IPS-11a (cell line): ENCODE data around the gene OGFOD3.

Experiments
- H3K4me3 ChIP-seq: one replicate; pipeline ENCODE4 v1.5.1; 2013; ENCODE audit warnings: low read depth, low read length, control low read depth

The OGFOD3 gene

DNA sequence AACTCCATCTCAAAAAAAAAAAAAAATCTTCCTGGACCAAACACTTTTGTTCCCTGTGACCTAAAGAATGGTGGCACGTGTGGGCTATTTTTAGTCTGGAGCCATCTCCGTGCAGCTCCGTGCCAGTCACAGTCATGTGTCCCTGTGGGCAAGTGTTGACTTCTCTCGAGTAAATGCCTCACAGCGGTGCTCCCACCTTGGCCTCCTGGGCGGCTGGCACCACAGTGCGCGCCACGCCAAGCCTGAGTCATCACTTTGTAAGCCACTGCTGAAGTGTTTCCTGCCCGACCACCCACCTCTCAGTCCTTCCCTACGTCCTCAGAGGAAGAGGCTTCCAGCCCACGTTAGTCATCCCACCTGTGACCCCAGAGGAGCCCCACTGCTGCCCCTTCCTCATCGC, 11.1 kb downstream of the OGFOD3 start:
- H3K4me3 ChIP-seq = no peak overlapping the region

DNA sequence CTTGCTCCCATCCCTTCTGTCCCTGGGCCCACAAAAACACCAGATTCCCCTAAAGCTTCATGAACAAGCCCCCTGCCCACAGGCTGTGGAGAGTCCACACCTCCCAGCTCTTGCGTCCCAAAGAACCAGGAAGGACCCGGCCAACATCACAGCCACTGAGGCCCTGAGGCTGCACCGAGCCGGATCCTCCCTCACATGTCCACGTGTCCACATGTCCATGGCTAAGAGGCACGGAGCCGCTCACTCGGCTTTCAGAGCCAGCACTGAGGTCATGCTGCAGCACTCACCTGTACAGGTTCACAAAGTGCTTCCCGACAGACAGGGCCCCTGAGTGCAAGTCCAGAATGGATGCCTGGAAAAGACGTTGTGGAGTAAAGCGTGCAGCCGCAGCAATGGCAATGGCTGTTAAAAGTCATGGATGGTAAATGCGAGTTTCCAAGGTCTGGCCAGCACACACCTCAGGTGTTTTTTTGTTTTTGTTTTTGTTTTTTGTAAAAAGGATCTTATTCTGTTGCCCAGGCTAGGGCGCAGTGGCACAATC, 12.2 kb downstream of the OGFOD3 start:
- H3K4me3 ChIP-seq = no peak overlapping the region

DNA sequence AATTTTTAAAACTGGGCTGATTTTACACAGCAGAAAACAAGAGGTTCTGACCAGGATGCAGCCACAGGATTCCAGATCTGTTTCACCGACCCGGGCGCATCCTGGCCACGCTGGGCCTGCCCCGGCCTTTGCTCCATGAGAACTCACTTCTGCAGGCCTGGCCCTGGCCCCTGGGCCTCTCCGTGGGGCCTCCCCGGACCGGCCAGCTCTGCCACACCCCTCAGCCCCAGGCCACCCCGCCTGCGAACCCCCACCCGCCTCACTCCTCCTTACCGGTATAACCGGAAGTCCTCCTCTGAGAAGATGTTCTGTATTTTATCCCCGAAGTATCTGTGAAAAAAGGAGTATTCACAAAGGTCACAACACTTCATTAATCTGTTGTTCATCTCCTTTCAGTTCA, 13.3 kb downstream of the OGFOD3 start:
- no peak overlapping the region for H3K4me3 ChIP-seq

DNA sequence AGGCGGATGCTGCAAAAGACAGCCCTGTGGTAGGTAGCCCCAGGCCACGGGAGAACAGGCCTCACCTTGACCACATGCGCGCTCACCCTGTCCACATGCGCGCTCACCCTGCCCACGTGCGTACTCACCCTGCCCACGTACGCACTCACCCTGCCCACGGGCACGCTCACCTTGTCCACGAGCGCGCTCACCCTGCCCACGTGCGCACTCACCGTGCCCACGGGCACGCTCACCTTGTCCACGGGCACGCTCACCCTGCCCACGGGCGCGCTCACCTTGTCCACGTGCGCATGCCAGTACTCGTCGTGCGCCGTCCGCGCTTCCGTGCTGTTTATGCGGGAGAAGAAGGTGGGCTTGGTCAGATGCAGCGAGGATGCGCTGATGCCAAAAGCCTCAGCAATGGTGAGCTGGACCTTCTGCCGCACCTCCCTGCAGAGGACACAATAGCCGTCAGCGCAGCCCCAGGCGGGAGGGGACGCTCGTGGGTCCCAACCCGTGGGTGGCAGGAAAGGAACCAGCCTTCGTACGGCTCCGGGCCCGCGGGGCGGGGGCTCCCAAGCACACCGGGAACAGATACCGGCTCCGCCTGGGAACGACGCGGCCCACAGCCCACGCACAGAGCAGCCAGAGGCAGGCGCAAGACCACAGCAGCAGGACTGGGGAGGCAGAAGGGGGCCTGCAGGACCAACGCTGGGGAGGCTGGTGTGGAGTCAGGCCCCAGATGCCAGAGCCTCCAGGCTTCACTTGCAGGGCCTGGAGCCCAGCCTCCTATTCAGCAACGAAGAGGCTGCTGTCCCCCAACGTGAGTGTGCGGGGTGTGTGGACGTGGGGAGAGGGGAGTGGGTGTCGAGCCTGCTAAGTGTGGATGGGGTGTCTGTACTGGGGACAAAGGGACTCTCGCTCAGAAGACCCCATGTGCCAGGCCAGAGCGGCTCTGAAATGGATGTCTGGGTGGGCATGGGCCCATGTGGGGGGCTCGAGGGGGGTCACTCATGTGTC, 14.4 kb downstream of the OGFOD3 start:
- no peak overlapping the region for H3K4me3 ChIP-seq

DNA sequence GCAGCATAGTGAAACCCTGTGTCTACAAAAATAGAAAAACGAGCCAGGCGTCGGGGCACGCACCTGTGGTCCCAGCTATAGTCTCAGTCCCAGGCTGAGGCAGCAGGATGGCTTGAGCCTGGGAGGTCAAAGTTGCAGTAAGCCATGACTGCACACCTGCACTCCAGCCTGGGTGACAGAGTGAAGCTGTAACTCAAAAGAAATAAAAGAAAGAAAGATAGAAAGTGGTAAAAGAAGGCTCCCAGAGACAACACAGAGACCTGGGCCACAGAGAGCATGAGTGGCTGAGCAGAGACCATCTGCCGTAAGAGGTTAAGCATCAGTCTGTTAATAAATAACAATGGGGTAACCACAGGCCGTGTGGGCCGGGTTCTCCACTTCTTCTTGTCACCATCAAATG, 15.5 kb downstream of the OGFOD3 start:
- no peak overlapping the region for H3K4me3 ChIP-seq

DNA sequence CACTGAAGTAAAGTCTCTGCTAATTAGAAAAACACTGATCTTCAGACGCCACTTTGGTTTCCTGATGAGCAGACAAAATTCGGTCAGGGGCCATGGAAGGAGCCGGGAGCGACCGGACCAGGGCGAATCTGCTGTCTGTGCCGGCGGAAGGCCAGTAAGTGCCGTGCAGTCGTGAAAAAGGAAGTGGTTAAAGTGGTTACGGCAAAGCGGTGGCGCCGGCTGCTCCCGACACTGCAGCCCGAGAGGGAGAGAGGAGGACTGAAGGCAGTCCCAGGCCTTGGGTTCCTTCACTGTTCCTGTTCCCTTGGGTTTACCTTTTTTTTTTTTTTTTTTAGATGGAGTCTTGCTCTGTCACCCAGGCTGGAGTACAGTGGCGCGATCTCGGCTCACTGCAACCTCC, 17.6 kb downstream of the OGFOD3 start:
- H3K4me3 ChIP-seq = no peak overlapping the region

DNA sequence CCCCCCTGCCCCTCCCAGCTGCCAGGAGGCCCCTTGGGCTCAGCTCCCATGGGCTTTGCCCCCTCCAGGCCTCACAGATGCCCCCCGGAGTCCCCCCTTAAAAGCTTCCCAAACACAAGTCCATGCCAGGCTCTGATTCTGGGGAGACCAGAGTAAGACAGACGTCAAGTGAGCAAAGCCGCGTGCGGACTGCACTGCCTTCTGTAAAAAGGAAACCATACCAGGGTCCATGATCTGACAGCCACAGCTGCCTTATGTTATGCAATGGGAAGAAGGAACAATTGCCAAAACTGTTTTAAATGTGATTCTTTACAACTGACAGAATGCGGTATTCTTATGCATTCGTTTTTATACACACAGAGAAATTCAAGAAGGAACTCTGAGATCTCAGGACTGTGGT, 18.2 kb downstream of the OGFOD3 start:
- H3K4me3 ChIP-seq = no peak overlapping the region

DNA sequence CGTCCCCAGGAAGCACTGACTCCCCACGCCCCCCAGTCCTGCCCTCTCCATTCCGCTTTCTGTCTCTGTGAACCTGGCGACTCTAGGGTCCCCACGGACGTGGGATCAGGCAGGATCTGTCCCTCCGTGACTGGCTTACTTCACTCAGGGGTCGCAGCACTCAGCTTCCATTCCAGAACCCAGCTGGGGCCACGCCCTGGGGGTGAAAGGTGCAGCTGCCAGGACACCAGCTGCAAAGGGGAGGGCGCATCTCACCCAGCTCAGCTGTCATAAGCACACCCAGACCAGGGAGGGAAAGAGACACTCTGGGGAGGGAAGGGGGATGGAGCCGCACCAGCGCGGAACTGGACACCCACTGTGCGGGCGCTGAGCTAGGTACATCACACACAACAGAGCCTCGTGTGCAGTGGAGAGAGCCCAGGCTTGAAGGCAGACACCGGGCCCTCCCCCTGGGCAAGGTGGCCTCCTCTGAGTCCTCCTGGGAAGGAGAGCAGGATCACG, 18.7 kb downstream of the OGFOD3 start:
- H3K4me3 ChIP-seq = no peak overlapping the region

DNA sequence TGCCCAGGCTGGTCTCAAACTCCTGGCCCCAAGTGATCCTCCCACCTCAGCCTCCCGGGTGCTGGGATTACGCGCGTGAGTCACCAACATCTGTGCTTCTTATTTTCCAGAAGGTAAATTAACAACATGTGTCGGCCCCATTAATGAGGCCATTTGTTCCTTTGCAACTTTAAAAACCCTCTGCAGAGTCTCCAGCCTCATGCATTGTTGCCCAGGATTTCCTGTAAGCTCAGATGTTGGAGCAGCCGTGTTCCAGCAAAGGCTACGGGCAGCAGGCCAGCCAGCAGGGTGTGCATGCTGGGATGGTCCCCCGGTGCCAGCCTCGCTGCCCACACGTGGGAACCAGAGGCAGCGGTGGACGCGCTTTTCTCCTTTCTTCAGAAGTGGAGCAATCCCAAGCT, 19.3 kb downstream of the OGFOD3 start:
- no peak overlapping the region for H3K4me3 ChIP-seq

DNA sequence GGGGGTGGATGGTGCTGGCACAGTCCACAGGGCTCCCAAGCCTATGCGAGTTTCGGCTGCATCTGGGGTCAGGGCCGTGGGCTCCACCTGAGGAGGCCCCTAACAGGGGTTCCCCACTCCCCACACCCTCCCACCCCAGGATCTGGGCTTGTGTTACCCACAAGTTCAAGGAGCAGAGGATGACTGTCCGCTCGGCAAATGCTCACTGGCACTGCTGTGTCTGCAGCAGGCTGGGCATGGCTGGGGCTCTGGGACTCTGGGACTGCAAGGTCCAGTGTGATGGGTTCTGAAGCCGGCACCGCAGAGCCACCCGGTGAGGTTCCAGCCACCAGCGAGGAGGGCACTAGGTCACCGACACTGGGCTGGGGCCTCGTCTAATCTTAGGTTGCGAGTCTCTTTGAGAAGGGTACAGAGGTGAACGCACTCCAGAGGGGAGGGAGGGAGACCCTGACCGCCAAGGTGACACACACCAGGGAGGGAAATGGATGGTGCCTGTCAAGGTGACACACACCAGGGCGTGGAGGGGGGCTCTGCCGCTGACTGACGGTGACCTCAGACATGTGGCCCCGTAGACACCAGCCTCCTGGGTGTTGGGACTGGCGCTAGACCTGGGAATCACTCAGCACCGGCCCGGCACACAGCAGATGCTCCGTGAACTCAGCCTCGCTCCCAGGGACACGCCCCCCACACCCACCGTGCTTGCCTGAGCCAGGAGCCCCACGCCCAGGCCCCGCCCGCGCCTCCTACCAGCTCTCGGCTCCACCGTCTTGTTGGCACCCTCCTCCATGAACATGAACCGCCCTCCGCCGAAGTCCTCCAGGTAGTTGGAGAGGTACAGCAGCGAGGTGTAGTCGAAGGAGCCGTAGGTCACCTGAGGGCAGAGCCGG, 20.7 kb downstream of the OGFOD3 start:
- H3K4me3 ChIP-seq = no peak overlapping the region

DNA sequence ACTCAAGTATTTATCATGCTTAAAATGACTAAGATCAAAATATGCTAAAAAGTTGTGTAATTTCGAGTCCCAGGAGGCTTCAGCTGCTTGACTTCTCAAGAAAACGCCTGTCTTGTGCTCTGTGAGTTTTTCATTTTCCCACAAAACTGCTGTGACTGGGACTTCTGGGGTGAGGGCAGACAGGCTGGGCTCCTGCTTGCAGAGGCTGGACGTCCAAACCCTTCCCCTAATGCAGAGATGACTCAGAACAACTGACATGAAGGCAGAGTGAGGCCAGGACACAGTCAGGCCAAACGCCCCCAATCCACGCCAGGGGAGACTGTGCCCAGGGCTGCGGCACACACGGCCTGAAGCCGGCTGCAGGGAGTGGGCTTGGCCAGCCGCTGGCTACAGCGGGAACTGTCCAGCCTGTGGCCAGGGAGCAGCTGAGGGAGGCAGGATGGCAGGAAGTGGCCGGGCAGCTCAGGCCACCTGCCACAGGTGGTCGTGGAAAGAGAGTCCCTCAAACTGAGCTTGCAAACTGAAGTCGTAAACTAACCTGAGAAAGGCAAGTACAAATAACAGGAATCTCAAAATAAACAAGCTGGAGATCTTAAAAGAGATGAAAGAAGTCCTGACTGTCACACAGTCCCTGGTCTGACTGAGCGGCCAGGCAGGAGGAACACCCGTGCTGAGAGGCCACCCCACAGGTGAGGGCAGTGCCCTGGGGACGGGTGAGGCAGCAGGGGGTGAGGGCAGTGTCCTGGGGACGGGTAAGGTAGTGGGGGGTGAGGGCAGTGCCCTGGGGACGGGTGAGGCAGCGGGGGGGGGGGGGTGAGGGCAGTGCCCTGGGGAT, 21.6 kb downstream of the OGFOD3 start:
- no peak overlapping the region for H3K4me3 ChIP-seq

DNA sequence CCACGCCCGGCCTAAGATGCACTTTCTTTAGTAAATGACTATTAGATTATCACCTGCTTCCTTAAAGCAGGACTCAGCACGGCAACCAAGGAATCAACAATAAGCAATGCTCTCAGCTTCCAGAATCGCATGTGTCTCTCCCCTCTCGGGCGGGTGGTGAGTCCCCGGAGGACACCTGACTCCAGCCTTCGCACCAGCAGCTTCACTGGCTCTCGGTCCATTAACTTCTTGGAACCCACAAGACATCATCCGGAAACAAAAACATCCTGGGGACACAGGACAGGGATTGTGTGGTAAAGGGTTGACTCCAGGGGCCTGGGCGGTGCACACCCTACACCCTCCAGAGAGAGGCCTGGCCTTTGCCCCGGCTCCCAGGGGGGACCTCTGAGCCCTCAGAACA, 24.1 kb downstream of the OGFOD3 start:
- H3K4me3 ChIP-seq = no peak overlapping the region

DNA sequence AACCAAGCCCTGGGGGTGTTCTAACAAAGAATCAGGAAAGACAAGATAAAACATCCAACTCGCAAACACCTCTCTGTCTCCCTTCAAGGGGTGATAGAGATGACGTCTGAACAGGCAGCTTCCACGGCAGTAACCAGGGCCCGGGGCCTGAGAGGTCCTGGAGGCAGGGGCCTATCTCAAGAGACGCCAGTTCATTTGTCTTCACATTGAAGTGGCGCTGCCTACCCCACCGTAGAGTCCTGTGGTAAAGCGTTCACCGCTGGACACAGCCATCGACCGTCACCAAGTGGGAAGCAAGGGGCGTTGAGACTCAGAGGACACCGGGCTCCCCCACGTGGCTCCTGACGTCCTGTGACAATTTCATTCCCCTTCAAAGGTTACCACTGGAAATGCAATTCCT, 25.4 kb downstream of the OGFOD3 start:
- no peak overlapping the region for H3K4me3 ChIP-seq

DNA sequence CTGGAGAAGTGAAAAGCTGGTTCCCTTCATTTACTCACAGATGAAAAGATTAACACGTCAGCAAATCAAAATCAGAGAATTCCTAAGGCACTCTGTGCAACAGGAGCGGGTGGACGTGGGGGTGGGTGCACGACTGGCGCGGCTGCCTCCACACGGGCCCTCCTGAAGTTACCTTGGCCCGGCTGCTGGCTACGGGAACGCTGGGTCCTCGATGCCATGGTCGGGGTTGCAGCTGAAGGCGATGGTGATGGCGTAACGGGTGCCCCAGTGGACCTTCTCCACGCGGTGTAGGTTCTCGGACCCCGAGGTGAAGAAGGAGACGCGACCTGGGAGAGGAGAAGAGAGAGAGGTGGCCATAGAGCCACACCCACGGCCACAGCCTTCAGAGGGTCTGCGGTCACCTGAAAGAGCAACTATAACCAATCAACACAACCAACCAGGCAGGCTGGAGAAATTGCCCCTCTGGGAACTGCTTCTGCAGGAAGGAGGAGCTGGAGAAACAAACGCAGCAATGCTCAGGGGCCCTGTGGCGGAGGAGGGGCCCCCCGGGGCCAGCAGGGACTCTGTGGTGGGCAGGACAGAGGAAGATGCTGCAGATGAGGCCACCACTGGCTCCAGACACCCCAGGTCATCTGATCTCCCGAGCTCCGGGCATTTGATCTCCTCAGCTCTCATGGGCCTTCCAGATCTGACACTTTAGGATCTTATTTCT, 26.0 kb downstream of the OGFOD3 start:
- H3K4me3 ChIP-seq = no peak overlapping the region

DNA sequence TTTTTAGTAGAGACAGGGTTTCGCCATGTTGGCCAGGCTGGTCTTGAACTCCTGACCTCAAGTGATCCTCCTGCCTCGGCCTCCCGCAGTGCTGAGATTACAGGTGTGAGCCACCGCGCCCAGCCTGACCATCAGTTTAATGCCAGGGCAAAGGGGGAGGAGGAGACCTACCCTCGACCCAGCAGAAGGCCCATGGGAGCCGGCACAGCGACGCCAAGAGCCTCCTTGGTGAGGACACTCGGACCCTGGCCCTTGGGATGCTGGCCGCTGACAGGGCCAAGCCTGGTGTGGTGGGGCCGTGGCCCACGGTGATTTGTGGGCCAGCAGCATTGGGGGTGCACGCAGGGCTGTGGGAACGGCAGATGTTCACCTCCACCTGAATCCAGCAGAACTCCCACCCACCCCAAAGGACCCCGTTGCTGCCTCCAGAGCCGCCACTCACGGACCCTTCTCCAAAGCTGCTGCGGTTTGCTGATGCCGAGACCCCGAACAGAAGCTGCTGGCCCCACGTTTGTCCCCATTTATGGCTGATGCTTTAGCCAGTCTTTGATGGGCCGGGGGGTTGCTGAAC, 26.8 kb downstream of the OGFOD3 start:
- no peak overlapping the region for H3K4me3 ChIP-seq

DNA sequence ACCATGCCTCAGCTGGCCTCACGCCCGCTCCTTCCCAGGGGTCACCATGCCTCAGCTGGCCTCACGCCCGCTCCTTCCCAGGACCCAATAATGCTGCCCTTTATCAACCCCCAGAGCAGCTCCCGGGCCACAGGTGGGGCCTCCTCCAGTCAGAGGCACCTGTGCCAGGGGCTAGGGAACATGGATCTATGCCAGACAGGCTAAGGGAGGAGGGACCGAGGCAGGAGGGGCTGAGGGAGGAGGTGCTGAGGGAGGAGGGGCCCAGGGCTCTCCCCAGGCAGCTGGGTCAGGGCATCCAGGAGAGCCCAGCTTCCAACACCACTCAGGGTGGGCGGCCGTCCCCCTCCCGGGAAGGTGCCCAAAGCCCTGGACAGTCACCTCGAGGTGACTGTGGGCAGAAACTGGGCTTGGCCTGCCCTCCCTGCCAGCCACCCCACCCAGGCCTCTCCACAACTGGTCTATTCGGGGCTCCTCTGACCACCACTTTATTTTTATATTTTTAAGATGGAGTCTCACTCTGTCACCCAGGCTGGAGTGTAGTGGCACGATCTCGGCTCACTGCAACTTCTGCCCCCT, 27.4 kb downstream of the OGFOD3 start:
- H3K4me3 ChIP-seq = no peak overlapping the region

DNA sequence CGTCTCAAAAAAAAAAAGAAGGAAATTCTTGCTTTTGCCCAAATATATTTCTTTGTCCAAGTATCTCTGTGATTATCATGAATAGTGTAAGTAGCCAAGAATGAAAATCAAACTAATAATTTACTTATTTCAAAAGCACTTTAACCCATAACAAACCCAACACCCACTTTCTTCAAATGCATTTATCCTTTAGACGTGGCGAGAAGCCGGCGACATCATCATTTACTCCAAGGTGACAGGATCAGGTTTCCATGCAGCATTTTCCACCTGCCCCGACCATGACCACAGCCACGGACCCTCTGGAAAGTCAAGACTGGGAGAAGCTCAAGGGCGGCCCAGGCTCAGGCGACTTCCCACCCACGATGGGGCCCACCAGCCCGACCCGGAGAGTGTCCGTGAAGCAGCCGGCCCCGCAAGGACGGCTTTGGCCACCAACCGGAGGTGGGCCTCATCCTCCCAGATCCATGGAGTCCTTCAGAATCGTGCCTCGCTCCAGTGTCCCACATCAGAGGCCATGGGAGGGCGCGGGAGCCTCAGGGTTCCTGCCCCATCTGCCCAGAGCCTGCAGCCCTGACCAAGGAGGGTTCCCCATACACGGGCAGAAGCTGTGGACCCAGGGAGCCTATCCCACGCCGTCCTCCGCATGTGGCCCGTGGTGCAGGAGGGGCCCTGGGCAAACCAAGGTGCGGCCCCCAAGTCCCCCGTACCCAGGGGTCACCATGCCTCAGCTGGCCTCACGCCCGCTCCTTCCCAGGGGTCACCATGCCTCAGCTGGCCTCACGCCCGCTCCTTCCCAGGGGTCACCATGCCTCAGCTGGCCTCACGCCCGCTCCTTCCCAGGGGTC, 28.1 kb downstream of the OGFOD3 start:
- no peak overlapping the region for H3K4me3 ChIP-seq

DNA sequence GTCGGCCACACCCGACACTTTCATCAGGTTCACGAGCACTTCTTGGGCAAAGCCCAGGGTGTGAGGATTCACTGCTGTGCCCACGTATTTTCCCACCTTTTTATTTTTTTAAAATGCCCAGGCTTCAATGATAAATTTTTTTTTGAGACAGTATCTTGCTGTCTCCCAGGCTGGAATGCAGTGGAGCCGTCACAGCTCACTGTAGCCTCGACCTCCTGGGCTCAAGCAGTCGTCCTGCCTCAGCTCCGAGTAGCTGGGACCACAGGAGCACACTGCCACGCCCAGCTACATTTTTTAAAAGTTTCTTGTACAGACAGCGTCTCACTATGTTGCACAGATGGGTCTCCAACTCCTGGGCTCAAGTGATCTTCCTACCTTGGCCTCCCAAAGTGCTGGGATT, 29.0 kb downstream of the OGFOD3 start:
- no peak overlapping the region for H3K4me3 ChIP-seq
